Brain microvascular endothelial cell (primary cell): ENCODE measurements around the gene ANAPC1.
"Not testable (repeated sequence)": the region's sequence is repeated elsewhere in the genome, so short reads cannot be mapped to it uniquely, and the experiment has no call there.

ENCODE experiments used
- DNase-seq: peaks from one replicate; pipeline ENCODE4 v3.0.0-alpha.2; 2020
- H3K27ac ChIP-seq: fragments of 250-450 bp; sonication (Bioruptor Pico); 2 replicates; pipeline ENCODE4 v1.5.1; 2020; ENCODE audit warnings: mild to moderate bottlenecking, moderate library complexity
- H3K27me3 ChIP-seq: fragments of 250-450 bp; sonication (Bioruptor Pico); replicated peaks from 2 replicates; pipeline ENCODE4 v1.5.1; 2020; ENCODE audit warnings: mild to moderate bottlenecking
- H3K36me3 ChIP-seq: fragments of 250-450 bp; sonication (Bioruptor Pico); replicated peaks from 2 replicates; pipeline ENCODE4 v1.5.1; 2020; ENCODE audit warnings: mild to moderate bottlenecking
- H3K4me3 ChIP-seq: 2 replicates; pipeline ENCODE4 v1.5.1; 2011; ENCODE audit warnings: low read depth, mild to moderate bottlenecking, control low read depth, low read length, moderate library complexity
- in situ Hi-C: cut with HindIII; loops from 2 replicates; pipeline ENCODE4 v1.10.0; 2017; ENCODE audit warnings: low sequenced_read_pairs, low pct_ligation_motif_present
- TF ChIP-seq, protein P1 (sequence below): IDR thresholded peaks from 2 replicates; pipeline ENCODE4 v1.5.1; 2011; ENCODE audit warnings: low read depth, mild to moderate bottlenecking, moderate library complexity, low read length, control low read depth, inconsistent platforms; ENCODE audit errors: missing control alignments

ANAPC1 gene

DNA sequence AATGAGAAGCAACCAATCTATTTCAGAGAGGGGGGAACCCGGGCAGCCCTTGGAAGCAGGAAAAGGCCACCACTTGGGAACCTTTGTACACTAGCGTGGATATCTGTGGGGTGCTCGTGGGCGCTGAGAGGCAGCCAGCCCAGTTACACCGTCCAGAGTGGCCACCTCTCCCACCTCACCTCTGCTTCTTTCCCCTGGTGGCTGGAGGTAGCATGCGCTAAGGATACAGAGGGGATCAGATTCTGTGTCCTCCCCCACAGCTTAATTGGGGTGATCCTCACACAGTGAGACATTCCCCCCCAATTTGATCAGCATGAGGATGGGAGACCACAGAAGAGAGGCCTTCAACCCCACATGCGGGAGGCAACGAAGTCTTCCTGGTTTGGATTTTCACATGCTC is 117.7 kb downstream of the ANAPC1 start:
- H3K36me3 ChIP-seq, H3K27ac ChIP-seq, DNase-seq, H3K4me3 ChIP-seq, in situ Hi-C loops, H3K27me3 ChIP-seq: not testable (repeated sequence)

DNA sequence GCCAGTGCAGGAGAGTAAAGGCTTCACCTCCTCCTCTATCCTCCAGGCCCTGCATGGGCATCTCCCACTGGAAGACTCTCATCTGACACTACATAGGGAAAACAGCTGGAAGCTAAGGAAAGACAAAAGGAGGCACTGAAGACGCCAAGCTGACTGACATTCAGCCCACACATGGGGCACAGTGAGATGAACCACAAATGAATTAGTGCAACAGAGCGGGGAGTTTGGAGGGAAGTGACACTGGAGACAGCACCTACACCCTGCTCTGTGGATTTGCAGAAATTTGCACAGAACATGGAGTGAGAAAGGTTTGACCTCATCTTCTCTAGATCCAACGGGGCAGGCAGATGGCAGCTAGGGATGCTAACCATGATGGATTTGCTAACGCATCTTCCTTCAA is 119.8 kb downstream of the ANAPC1 start:
- H3K27me3 ChIP-seq, DNase-seq, H3K4me3 ChIP-seq, in situ Hi-C loops, H3K36me3 ChIP-seq, H3K27ac ChIP-seq: not testable (repeated sequence)

DNA sequence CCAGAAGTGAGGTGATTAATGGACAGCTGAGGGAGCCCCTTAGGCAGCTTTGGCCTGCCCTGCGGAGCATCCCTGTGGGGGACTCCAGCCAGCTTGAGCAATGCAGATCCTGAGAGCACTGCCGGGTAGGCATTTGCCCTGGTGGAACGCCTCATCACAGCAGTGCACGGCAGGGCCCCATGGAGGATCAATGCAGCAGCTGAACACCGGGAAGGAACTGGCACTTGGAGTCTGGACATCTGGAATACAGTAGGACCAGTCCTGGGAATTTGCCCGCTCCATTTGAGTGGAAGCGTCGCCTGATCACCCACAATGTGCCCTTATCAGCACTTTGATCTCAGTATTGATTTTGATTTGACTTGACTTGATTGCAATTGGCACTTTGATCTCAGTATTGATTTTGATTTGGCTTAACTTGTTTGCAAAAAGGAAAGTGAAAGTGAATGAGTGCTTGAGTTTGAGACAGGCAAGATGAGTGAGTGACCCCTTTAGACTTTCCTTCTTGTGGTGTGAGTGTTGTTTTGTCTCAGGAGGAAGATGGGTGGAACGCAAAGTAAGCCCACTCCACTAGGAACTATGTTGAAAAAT is 123.2 kb downstream of the ANAPC1 start:
- H3K27me3 ChIP-seq, H3K36me3 ChIP-seq, H3K27ac ChIP-seq, in situ Hi-C loops, H3K4me3 ChIP-seq, DNase-seq: not testable (repeated sequence)

DNA sequence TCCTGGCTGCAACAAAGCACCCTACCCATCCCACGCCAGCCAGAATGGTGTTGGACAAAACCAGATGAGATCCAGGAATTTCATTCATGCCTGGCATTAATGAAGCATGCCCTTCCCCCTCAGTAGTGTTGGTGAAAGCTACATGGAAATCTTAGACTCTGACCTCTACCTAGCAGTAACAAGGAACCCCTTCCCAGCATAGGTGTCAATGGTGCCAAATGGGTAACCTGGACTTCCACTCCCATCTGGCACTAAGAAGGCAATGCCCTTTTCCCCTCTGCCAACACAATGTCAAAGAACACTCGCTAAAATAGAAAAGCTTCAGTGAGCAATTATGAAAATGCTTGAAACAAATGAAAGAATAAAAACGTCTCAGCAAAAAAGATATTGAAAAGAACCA is 131.5 kb downstream of the ANAPC1 start:
- H3K27me3 ChIP-seq, H3K4me3 ChIP-seq, H3K36me3 ChIP-seq, in situ Hi-C loops, DNase-seq, H3K27ac ChIP-seq: not testable (repeated sequence)

DNA sequence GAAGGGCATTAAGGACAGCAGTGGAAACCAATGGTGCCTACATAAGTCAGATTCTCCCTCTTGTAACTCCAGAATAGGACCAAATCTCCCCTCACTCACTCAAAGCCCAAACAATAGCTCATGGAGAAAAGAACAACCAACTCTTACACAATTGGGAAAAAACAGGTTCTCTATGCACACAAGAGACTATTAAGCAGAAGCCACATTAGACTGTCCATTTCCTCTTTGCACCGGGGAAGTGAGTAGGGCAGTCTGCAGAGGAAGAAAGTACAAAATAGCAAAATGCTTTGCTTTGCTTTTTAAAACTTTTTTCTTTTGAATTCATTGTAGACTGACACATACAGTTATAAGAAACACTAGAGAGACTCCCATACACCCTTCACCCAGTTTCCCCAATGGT is 133.4 kb downstream of the ANAPC1 start:
- H3K36me3 ChIP-seq, in situ Hi-C loops, H3K27me3 ChIP-seq, DNase-seq, H3K27ac ChIP-seq, H3K4me3 ChIP-seq: not testable (repeated sequence)

DNA sequence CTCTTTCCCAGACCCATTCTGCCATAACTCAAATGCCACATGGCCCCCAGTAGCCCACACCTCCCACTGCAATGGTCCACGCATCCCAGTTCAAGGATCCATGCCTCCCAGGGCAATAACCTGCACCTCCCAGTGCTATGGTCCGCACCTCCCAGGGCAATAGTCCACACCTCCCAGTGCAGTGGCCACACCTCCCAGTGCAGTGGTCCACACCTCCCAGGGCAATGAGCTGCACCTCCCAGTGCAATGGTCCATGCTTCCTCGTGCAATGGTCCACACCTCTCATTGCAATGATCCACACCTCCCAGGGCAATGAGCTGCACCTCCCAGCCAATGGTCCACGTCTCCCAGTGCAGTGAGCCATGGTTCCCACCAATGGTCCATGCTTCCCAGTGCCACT is 135.6 kb downstream of the ANAPC1 start:
- in situ Hi-C loops, H3K4me3 ChIP-seq, DNase-seq, H3K27me3 ChIP-seq, H3K36me3 ChIP-seq, H3K27ac ChIP-seq: not testable (repeated sequence)

DNA sequence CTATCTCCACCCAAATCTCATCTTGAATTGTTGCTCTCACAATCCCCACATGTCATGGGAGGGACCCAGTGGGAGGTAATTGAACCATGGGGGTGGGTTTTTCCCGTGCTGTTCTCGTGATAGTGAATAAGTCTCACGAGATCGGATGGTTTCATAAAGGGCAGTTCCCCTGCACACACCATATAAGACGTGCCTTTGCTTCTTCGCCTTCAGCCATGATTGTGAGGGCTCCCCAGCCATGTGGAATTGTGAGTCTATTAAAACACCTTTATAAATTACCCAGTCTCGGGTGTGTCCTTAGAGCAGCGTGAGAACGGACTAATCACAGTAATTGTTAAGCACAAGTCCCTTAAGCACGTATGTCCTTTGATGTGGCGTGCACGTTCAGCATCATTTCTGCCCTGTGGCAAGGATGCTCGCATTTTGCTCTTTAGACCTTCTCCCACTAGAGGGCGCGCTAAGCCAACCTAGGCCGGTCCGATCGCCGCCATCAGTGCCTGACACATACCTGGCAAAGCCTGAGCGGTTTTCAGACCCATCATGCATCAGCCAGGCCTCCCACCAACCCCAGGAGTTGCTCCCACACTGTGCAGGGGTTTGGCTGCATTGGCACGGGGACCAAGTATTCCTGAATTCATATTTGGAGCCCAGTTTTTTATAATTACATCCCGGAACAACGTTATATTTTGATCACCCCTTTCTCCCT is 136.4 kb downstream of the ANAPC1 start:
- H3K36me3 ChIP-seq, H3K27me3 ChIP-seq, H3K4me3 ChIP-seq, H3K27ac ChIP-seq, in situ Hi-C loops: not testable (repeated sequence)
- TF ChIP-seq, protein P1, sequence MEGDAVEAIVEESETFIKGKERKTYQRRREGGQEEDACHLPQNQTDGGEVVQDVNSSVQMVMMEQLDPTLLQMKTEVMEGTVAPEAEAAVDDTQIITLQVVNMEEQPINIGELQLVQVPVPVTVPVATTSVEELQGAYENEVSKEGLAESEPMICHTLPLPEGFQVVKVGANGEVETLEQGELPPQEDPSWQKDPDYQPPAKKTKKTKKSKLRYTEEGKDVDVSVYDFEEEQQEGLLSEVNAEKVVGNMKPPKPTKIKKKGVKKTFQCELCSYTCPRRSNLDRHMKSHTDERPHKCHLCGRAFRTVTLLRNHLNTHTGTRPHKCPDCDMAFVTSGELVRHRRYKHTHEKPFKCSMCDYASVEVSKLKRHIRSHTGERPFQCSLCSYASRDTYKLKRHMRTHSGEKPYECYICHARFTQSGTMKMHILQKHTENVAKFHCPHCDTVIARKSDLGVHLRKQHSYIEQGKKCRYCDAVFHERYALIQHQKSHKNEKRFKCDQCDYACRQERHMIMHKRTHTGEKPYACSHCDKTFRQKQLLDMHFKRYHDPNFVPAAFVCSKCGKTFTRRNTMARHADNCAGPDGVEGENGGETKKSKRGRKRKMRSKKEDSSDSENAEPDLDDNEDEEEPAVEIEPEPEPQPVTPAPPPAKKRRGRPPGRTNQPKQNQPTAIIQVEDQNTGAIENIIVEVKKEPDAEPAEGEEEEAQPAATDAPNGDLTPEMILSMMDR, result peak; percentile 44
- peak; percentile 65 for DNase-seq

DNA sequence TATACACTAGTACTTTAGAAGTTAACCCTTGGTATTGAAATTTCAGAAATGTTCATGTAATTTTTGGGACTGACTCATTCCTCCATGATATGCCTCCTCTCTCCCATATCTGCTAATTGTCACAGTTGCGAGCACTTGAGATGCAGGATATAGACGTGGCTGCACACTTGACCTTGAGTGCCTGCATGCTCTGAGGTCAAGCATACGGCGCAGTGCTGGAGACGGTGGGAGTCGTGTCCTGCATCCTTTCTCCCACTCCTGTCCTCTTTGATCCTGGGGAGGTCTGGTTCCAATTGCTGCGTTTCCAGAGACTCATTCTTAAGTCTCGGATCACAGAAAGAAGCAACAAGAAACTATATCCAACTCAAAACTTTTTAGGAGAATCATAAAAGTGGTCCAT is 139.2 kb downstream of the ANAPC1 start:
- H3K36me3 ChIP-seq, H3K4me3 ChIP-seq, H3K27ac ChIP-seq, in situ Hi-C loops, H3K27me3 ChIP-seq, DNase-seq: not testable (repeated sequence)

DNA sequence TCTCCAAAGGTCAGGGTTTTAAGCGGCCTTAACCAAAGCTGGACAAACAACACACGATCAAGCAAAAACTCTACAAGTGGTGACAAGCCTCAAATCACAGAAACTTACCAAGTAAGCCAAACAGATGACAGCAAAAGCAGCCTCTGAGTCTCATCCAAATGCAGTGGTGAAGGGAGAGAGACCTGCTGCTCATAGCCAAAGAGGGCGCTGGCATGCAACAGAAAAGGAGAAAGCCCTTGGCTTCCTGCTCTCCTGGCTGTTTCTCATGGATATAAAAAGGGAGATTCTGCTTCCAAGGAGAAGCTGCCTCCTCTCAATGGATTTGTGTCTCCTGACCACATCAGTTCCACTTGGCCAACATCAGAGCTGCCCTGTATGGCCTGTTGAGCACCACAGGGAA is 142.5 kb downstream of the ANAPC1 start:
- H3K27me3 ChIP-seq, H3K36me3 ChIP-seq, H3K27ac ChIP-seq, H3K4me3 ChIP-seq, DNase-seq, in situ Hi-C loops: not testable (repeated sequence)
